Measurements from ENCODE around the gene ODF2.
"Not testable (repeated sequence)": the region's sequence is repeated elsewhere in the genome, so short reads cannot be mapped to it uniquely, and the experiment has no call there.

Gene ODF2

GRCh38 chr9:128424268-128424780 lies 31.5 kb upstream of the ODF2 start:
- no peak for DNase-seq

GRCh38 chr9:128428644-128429512 lies 26.9 kb upstream of the ODF2 start:
- no peak for DNase-seq

GRCh38 chr9:128429513-128430086 lies 26.2 kb upstream of the ODF2 start:
- no peak for DNase-seq

- DNase-seq = no peak
Observed at GRCh38 chr9:128431207-128431606, 24.6 kb upstream of the ODF2 start.

GRCh38 chr9:128434340-128434739 lies 21.5 kb upstream of the ODF2 start:
- DNase-seq = no peak

- DNase-seq = no peak
Observed at GRCh38 chr9:128435611-128436010, 20.2 kb upstream of the ODF2 start.

GRCh38 chr9:128438343-128439109 lies 17.3 kb upstream of the ODF2 start:
- peak; percentile 49 to 78 for DNase-seq

- no peak for DNase-seq
Observed at GRCh38 chr9:128439273-128439672, 16.5 kb upstream of the ODF2 start.

GRCh38 chr9:128442150-128442549 lies 13.7 kb upstream of the ODF2 start:
- DNase-seq = no peak

- not testable (repeated sequence) for DNase-seq
Observed at GRCh38 chr9:128446505-128446904, 9.3 kb upstream of the ODF2 start.

GRCh38 chr9:128448746-128449145 lies 7.1 kb upstream of the ODF2 start:
- DNase-seq = no peak

- peak in 1 of 2 experiments; percentile 21 for DNase-seq
Observed at GRCh38 chr9:128454991-128455390, 815 bp upstream of the ODF2 start.

- DNase-seq = peak; percentile 58 to 69
Observed at GRCh38 chr9:128456613-128457061, 831 bp downstream of the ODF2 start.

GRCh38 chr9:128457207-128457606 lies 1.4 kb downstream of the ODF2 start:
- no peak for DNase-seq

GRCh38 chr9:128459011-128459410 lies 3.2 kb downstream of the ODF2 start:
- DNase-seq = no peak

GRCh38 chr9:128469070-128469469 lies 13.3 kb downstream of the ODF2 start:
- DNase-seq = no peak

GRCh38 chr9:128470560-128470959 lies 14.8 kb downstream of the ODF2 start:
- DNase-seq = no peak

GRCh38 chr9:128473104-128473503 lies 17.3 kb downstream of the ODF2 start:
- DNase-seq = no peak

GRCh38 chr9:128475867-128476266 lies 20.1 kb downstream of the ODF2 start:
- DNase-seq = no peak

- no peak for DNase-seq
Observed at GRCh38 chr9:128479262-128479661, 23.5 kb downstream of the ODF2 start.

- no peak for DNase-seq
Observed at GRCh38 chr9:128481561-128481960, 25.8 kb downstream of the ODF2 start.

GRCh38 chr9:128482186-128482585 lies 26.4 kb downstream of the ODF2 start:
- no peak for DNase-seq

GRCh38 chr9:128484686-128485413 lies 29.0 kb downstream of the ODF2 start:
- no peak for DNase-seq
